HepG2 (cell line): ENCODE data around the gene SLC27A1. TPM values are rescaled to one million over a fixed set of nuclear protein-coding genes. Genes with fewer than 3 reads are reported as not detected.

ENCODE experiments used
- AKAP8 ChIP-seq: sonication (generic); formaldehyde crosslinking; IDR thresholded peaks from 2 replicates; pipeline ENCODE4 v1.5.1; 2020; ENCODE audit warnings: mild to moderate bottlenecking, missing genetic modification reagents
- ARID2 ChIP-seq: sonication (generic); formaldehyde crosslinking; IDR thresholded peaks from 2 replicates; pipeline ENCODE4 v1.8.1; 2022; ENCODE audit warnings: mild to moderate bottlenecking, missing genetic modification reagents, borderline replicate concordance
- ATF4 ChIP-seq, 2 experiments: fragments of 450-650 bp in 1 of 2; sonication (generic) in 1 of 2; formaldehyde crosslinking; IDR thresholded peaks; 2 replicates each; pipeline versions ENCODE4 v1.5.0 to v1.8.0; 2020 to 2022; ENCODE audit warnings: mild to moderate bottlenecking in 1 of 2, missing genetic modification reagents in 1 of 2
- BATF2 ChIP-seq: sonication (generic); formaldehyde crosslinking; IDR thresholded peaks from 2 replicates; pipeline ENCODE4 v1.8.0; 2022; ENCODE audit warnings: mild to moderate bottlenecking, missing genetic modification reagents, moderate library complexity
- BRD4 ChIP-seq: sonication (generic); formaldehyde crosslinking; IDR thresholded peaks from 2 replicates; pipeline ENCODE4 v1.4.0; 2020; ENCODE audit warnings: missing genetic modification reagents
- CCDC6 ChIP-seq: sonication (generic); formaldehyde crosslinking; IDR thresholded peaks from 2 replicates; pipeline ENCODE4 v1.8.1; 2022; ENCODE audit warnings: mild to moderate bottlenecking, missing genetic modification reagents, moderate library complexity
- FOXJ3 ChIP-seq: sonication (generic); formaldehyde crosslinking; IDR thresholded peaks from 2 replicates; pipeline ENCODE4 v1.4.0; 2020; ENCODE audit warnings: missing genetic modification reagents, mild to moderate bottlenecking, borderline replicate concordance
- HOXA7 ChIP-seq: sonication (generic); formaldehyde crosslinking; IDR thresholded peaks from 2 replicates; pipeline ENCODE4 v1.8.1; 2022; ENCODE audit warnings: mild to moderate bottlenecking, missing genetic modification reagents, moderate library complexity
- IKZF4 ChIP-seq: sonication (generic); formaldehyde crosslinking; IDR thresholded peaks from 2 replicates; pipeline ENCODE4 v1.5.1; 2020; ENCODE audit warnings: borderline replicate concordance, mild to moderate bottlenecking, low read depth, missing genetic modification reagents; ENCODE audit errors: not compliant biosample characterization
- IKZF5 ChIP-seq: IDR thresholded peaks from 2 replicates; pipeline ENCODE4 v1.6.1; 2018; ENCODE audit warnings: missing genetic modification reagents, mild to moderate bottlenecking, missing compliant biosample characterization
- ISX ChIP-seq: sonication (generic); formaldehyde crosslinking; conservative IDR thresholded peaks from 2 replicates; pipeline ENCODE4 v1.5.0; 2020; ENCODE audit warnings: missing genetic modification reagents
- LBX2 ChIP-seq: sonication (generic); formaldehyde crosslinking; IDR thresholded peaks from 2 replicates; pipeline ENCODE4 v1.5.0; 2020; ENCODE audit warnings: missing genetic modification reagents, mild to moderate bottlenecking, borderline replicate concordance
- MXD1 ChIP-seq: sonication (generic); formaldehyde crosslinking; IDR thresholded peaks from 2 replicates; pipeline ENCODE4 v1.4.0; 2020; ENCODE audit warnings: mild to moderate bottlenecking, missing genetic modification reagents
- PHB2 ChIP-seq: fragments of 450-650 bp; IDR thresholded peaks from 2 replicates; pipeline ENCODE4 v1.6.1; 2018; ENCODE audit not compliant: partially characterized antibody
- PLSCR1 ChIP-seq: sonication (generic); formaldehyde crosslinking; IDR thresholded peaks from 2 replicates; pipeline ENCODE4 v1.5.0; 2020; ENCODE audit warnings: missing genetic modification reagents, mild to moderate bottlenecking, borderline replicate concordance
- SP4 ChIP-seq: sonication (generic); formaldehyde crosslinking; IDR thresholded peaks from 2 replicates; pipeline ENCODE4 v1.8.1; 2023; ENCODE audit warnings: mild to moderate bottlenecking, missing genetic modification reagents
- TSC22D2 ChIP-seq: sonication (generic); formaldehyde crosslinking; IDR thresholded peaks from 2 replicates; pipeline ENCODE4 v1.5.1; 2020; ENCODE audit warnings: missing genetic modification reagents, mild to moderate bottlenecking, borderline replicate concordance
- ZBTB2 ChIP-seq: sonication (generic); formaldehyde crosslinking; IDR thresholded peaks from 2 replicates; pipeline ENCODE4 v1.8.0; 2022; ENCODE audit warnings: low read depth, missing genetic modification reagents
- ZKSCAN1 ChIP-seq: fragments of 150-350 bp; IDR thresholded peaks from 2 replicates; pipeline ENCODE4 v1.6.1; 2014; ENCODE audit warnings: low read length
- ZNF569 ChIP-seq: sonication (generic); formaldehyde crosslinking; IDR thresholded peaks from 2 replicates; pipeline ENCODE4 v1.5.0; 2020; ENCODE audit warnings: mild to moderate bottlenecking, missing genetic modification reagents, moderate library complexity, borderline replicate concordance
- ZNF724P ChIP-seq: sonication (generic); formaldehyde crosslinking; IDR thresholded peaks from 2 replicates; pipeline ENCODE4 v1.8.0; 2022; ENCODE audit warnings: missing genetic modification reagents, borderline replicate concordance
- ZNF879 ChIP-seq: sonication (generic); formaldehyde crosslinking; IDR thresholded peaks from 2 replicates; pipeline ENCODE4 v1.8.1; 2023; ENCODE audit warnings: missing genetic modification reagents
- polyA plus RNA-seq, 8 experiments: library from polyadenylated mRNA; depleted of rRNA in 3 of 8; stranded (reverse) in 7 of 8; unstranded in 1 of 8; fragments of >200 nt; fragmentation: Illumina TruSeq in 4 of 8; extraction: Trizol in 4 of 8; gene quantifications; 2 replicates each; pipeline versions ENCODE4 v1.2.1 to v1.2.3, GENCODE V29; 2011 to 2016; ENCODE audit warnings: low read depth in 4 of 8, missing spikeins in 1 of 8, mixed read lengths in 1 of 8; ENCODE audit not compliant: insufficient read depth in 1 of 8
- total RNA-seq, 5 experiments: library from RNA; depleted of rRNA; stranded (reverse); fragments of >200 nt; fragmentation: Illumina TruSeq; extraction: Trizol; gene quantifications; 2 replicates each; pipeline ENCODE4 v1.2.3, GENCODE V29; 2016; ENCODE audit warnings: low read depth in 1 of 5

SLC27A1 gene
- total and polyA plus RNA-seq, 2 of the 13 experiments (the other 11 are each of a cell fraction or from before 2014, with no cell fraction given), result 4.1 to 8.8 TPM

- TF ChIP-seq ZKSCAN1, result no peak
- TF ChIP-seq PLSCR1 (CRISPR knock-in tag), result no peak
- TF ChIP-seq BATF2 (CRISPR knock-in tag), result 0 out of 2 replicates have a peak, but pooled peaks have one; percentile 81
- TF ChIP-seq ZNF724P, result peak; percentile 53; the same call in 1 of the 2 replicates
- TF ChIP-seq ZNF879 (CRISPR knock-in tag), result peak; percentile 80; the same call in 1 of the 2 replicates
- no peak for TF ChIP-seq HOXA7 (CRISPR knock-in tag)
- TF ChIP-seq PHB2, result no peak
- peak; percentile 57; the same call in 1 of the 2 replicates for TF ChIP-seq SP4 (CRISPR knock-in tag)
- 0 out of 2 replicates have a peak, but pooled peaks have one; percentile 35 for TF ChIP-seq ZNF569 (CRISPR knock-in tag)
- no peak for TF ChIP-seq AKAP8
- TF ChIP-seq ARID2 (CRISPR knock-in tag), result 0 out of 2 replicates have a peak, but pooled peaks have one; percentile 17
- peak; percentile 61; the same call in 1 of the 2 replicates for TF ChIP-seq CCDC6 (CRISPR knock-in tag)
- peak in 1 of 2 experiments; percentile 48; a peak in 1 of 4 replicates for TF ChIP-seq ATF4 (CRISPR knock-in tag; IDR thresholded peaks at IDR 0.05)
- no peak for TF ChIP-seq BRD4 (CRISPR knock-in tag)
- TF ChIP-seq ISX (CRISPR knock-in tag), result no peak
- TF ChIP-seq IKZF4 (CRISPR knock-in tag), result peak; percentile 47
- no peak for TF ChIP-seq LBX2 (CRISPR knock-in tag)
- TF ChIP-seq TSC22D2 (CRISPR knock-in tag), result 0 out of 2 replicates have a peak, but pooled peaks have one; percentile 29
- TF ChIP-seq FOXJ3 (CRISPR knock-in tag), result no peak
- peak; percentile 59; the same call in 1 of the 2 replicates for TF ChIP-seq MXD1 (CRISPR knock-in tag)
- peak; percentile 69; the same call in 1 of the 2 replicates for TF ChIP-seq ZBTB2 (CRISPR knock-in tag)
- TF ChIP-seq IKZF5 (CRISPR knock-in tag), result 0 out of 2 replicates have a peak, but pooled peaks have one; percentile 46
Observed at GRCh38 chr19:17539238-17540117, 69.2 kb downstream of the SLC27A1 start (continued).
